Fibroblast of pulmonary artery (primary cell): ENCODE data around the gene C19orf44.

Source experiments
- DNase-seq: peaks from one replicate; pipeline ENCODE4 v3.0.0-alpha.2; 2010; ENCODE audit warnings: low read depth
- H3K4me3 ChIP-seq: replicated peaks from 2 replicates; pipeline ENCODE4 v1.5.1; 2011; ENCODE audit warnings: low read depth, mild to moderate bottlenecking, control low read depth, low read length, moderate library complexity
- TF ChIP-seq, protein P1 (sequence below): IDR thresholded peaks from 2 replicates; pipeline ENCODE4 v1.5.1; 2011; ENCODE audit warnings: mild to moderate bottlenecking, control low read depth, low read length, inconsistent platforms; ENCODE audit errors: missing control alignments

Gene C19orf44

DNA sequence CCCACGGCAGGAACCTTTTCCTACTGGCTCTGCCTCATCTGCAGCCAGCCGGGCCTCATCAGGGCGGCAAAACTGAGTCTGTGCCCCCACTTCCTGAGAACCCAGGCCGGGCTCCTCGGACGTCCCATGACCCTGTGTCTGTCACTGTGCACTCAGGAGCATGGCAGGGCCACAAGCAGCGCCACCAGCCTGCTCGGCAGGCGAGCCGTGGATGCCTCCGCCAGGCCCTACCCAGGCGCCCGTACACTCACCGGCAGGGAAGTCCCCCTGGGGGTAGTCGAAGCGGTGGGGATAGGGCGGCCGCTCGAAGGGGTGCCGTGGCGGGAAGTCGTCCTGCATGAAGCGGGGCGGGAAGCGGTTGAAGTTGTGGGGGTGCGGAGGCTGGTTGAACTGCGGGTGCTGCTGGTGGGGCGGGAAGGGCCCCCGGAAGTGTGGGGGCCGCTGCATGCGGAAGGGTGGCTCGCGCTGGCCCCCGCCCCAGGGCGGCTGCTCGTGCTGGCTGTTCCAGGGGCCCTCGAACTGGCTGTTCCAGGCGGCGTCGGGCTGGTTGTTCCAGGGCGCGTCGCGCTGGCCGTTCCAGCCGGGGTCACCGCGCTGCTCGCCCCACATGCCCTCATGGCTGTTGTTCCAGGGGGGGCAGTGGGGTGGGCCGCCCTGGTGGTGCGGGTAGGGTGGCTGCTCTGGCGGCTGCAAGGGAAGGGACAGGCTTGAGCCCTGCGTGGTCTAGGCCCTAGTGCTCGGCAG is 29.0 kb downstream of the C19orf44 start:
- TF ChIP-seq, protein P1, sequence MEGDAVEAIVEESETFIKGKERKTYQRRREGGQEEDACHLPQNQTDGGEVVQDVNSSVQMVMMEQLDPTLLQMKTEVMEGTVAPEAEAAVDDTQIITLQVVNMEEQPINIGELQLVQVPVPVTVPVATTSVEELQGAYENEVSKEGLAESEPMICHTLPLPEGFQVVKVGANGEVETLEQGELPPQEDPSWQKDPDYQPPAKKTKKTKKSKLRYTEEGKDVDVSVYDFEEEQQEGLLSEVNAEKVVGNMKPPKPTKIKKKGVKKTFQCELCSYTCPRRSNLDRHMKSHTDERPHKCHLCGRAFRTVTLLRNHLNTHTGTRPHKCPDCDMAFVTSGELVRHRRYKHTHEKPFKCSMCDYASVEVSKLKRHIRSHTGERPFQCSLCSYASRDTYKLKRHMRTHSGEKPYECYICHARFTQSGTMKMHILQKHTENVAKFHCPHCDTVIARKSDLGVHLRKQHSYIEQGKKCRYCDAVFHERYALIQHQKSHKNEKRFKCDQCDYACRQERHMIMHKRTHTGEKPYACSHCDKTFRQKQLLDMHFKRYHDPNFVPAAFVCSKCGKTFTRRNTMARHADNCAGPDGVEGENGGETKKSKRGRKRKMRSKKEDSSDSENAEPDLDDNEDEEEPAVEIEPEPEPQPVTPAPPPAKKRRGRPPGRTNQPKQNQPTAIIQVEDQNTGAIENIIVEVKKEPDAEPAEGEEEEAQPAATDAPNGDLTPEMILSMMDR = no peak
- no peak overlapping the region for H3K4me3 ChIP-seq
- DNase-seq = no peak

DNA sequence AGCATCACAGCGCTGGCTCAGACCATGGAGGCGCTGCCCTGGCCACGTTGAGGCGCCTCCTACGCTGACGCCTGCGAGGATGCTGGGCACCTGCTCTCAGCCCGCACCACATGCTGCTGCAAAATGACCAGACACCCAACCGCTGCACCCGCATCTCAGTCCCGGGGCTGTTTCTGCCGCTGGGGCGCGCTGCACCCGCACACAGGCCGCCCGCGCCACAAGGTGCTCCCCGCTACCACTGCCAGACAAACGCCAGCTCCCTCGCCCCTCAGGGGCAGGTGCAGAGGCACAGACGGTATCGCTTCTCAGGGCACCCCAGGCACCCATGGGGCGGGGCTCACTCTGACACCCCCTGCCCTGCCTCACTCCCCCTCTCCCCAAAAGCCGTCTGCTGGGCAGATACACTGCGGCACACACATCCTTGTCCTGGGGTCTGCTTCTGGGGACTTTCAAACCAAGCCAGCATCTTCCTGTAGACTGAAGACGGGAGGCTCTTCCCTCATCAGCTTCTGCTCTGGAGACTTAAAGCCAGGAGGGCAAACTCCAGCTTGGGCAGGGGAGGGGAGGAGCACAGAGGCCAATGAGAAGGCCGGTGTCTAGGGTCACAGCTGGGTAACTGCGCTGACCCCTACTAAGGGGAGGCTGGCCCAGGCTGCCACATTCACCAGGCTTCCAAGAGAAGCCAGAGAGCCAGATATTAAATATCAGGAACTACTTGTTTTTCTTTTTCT is 29.7 kb downstream of the C19orf44 start:
- DNase-seq = no peak
- TF ChIP-seq, protein P1 = no peak
- no peak overlapping the region for H3K4me3 ChIP-seq

DNA sequence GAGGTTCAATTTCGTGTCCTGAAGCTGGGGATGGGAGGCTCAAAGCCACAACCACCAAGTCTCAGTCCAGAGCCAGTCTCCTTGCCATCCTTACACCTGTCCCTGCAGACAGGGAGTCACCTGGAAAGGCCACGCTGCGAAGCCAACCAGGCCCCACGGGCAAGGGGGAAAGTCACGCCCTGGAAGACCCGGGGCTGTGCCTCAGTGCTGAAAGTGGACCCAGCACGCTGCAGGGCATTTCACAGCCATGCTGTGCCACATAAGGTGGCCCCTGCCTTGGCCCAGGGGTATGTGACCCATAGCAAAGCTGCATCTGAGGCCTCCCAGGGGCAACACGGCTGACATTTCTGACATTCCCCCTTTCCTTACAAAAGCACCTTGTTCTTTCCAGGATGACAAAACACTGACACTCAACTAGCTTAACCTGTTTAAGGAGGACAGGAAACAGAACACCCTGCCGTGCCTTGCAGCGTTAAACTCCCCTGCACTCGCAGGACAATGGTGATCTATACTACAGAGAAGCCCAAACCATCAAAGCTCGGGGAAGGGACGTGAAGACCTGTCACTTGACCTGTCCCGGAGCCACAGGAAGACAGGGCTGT is 31.2 kb downstream of the C19orf44 start:
- DNase-seq = no peak
- TF ChIP-seq, protein P1 = no peak
- H3K4me3 ChIP-seq = no peak overlapping the region

DNA sequence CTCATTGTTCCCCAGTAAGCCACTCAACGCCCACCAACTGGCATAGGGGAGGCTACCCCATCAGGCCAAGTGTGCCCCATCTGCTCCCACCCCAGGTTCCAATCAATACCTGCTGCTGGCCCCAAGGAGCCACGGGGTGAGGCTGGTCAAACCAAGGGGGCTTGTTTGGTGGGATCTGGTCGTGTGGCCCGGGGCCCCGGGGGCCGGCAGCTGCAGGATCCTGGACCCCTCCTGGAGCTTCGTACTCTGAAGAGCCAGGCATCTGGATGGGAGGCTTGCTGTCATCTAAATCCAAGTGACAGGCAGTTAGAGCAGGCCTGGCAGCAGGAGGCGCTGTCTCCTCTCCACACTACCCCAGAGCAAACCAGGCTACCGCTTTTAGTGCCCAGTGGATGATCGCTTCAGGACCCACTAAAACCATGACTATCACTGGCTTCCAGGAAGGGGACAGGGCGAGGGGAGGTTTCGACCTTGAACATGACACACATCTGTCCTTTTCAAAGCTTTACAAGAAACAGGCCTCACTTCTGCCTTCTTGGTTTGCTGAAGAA is 31.9 kb downstream of the C19orf44 start:
- TF ChIP-seq, protein P1 = peak; percentile 44
- no peak overlapping the region for H3K4me3 ChIP-seq
- DNase-seq = peak; percentile 27

DNA sequence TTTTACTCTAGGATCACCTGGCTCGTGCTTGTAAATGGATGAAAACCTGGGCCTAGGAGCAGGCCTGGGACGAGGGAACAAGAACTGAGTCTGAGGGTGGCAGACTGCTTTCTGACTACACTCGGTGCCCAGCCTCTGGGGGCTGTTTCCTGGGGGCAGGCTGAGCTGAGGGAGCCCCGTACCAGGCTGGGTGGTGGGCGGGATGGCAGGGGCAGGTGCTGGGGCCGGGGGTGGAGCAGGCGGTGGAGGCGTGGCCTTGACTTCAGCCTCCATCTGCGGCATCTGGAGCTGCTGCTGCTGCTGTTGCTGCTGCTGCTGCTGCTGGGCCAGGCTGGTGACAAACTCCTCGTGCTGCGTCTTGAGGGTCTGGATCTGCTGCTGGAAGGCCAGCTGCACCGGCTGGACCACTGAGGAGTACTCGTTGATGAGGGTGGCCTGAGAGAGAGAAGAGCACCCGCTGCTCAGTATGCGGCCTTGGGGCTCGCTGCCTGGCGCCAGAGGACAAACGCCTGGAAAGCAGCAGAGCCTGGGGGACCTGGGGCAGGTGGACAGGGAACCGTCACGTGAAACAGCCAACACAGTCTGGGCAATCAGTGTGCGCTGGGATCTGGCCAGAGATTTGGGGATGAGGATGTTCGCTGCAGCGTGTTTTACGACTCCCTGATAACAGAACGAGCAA is 33.4 kb downstream of the C19orf44 start:
- H3K4me3 ChIP-seq = no peak overlapping the region
- TF ChIP-seq, protein P1 = no peak
- no peak for DNase-seq

DNA sequence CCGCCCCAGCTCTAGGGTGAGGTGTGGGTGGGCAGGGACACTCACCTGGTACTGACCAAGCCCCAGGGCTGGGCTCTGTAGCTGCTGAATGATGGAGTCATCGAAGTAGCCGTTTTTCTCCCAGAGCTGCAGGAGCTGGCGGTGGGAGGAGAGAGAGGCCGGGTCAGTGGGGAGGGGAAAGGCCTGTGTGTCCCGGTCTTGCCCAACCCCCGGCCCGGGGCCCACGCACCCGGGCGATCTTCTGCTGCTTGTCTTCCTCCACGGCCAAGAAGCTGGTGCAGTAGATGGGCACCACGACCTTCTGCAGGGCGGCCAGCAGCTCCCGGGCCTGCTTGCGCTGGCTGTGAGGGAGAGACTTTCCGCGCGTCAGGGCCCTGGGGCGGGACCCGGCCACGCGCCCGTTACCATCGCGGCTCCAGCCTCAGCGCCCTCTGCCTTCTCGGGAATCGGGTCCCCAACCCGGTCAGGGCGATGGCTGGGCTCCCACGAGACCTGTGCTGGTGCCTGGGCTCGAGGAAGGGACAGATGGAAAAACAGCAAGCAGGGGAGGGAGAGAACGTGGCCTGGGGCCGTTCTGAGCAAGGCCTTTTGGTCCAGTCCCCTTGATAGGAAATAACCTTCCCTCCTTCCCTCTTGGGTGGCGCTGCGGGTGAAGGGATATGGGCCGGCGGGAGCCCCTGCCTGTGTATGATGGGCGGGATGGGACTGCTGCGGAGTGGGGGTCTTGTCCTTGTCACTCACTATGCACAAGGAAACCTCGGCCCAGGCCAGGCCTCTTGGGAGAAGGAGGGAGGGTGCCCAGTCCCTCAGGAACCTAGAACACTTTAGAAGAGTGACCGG is 34.6 kb downstream of the C19orf44 start:
- TF ChIP-seq, protein P1 = no peak
- no peak for DNase-seq
- no peak overlapping the region for H3K4me3 ChIP-seq
